ENCODE data around the gene NR2F6. TPM values are rescaled to one million over a fixed set of nuclear protein-coding genes. Genes with fewer than 3 reads are reported as not detected.

The NR2F6 gene
- total RNA-seq, 2 experiments from 2014 or later: 4.1 to 4.3 TPM

GRCh38 chr19:17220207-17220758 is 25.4 kb downstream of the NR2F6 start:
- H3K27me3 Mint-ChIP-seq (ENCODE audit: low read depth): no peaks in the 10 kb centered on the region
- POLR2A ChIA-PET: interaction anchor here (0.5 to 1.0 kb wide), 2 partner anchors 44 to 61 kb away, joined by 3 read pairs; partner anchors contain the start of gene ANKLE1
- DNase-seq: no peak
- CTCF ChIA-PET: interaction anchor here (0.5 to 1.2 kb wide), 3 partner anchors 24 to 62 kb away, joined by 3 read pairs; partner anchors contain the start of gene BABAM1
- no peak overlapping the region for H3K4me3 Mint-ChIP-seq
- no peak overlapping the region for H3K27ac Mint-ChIP-seq
- peaks cover 16% of the 10 kb centered on the region for H3K4me1 Mint-ChIP-seq (ENCODE audit: low read depth)
- peaks cover 26% of the 10 kb centered on the region for H3K36me3 Mint-ChIP-seq (ENCODE audit: low read depth)
- H3K9me3 Mint-ChIP-seq (ENCODE audit: insufficient read depth): no peaks in the 10 kb centered on the region
- no peak for ATAC-seq

GRCh38 chr19:17219286-17219685 is 26.4 kb downstream of the NR2F6 start:
- peaks cover 26% of the 10 kb centered on the region for H3K4me1 Mint-ChIP-seq (ENCODE audit: low read depth)
- ChIA-PET CTCF (no interaction called here), POLR2A (interaction anchor here (0.7 to 1.0 kb wide), 2 partner anchors 62 to 788 kb away, joined by 3 read pairs; partner anchors contain the start of gene ANKLE1)
- no peak overlapping the region for H3K27ac Mint-ChIP-seq
- H3K36me3 Mint-ChIP-seq (ENCODE audit: low read depth): peaks cover 31% of the 10 kb centered on the region
- no peaks in the 10 kb centered on the region for H3K27me3 Mint-ChIP-seq (ENCODE audit: low read depth)
- H3K4me3 Mint-ChIP-seq: no peak overlapping the region
- DNase-seq (no peak), ATAC-seq (no peak)
- no peaks in the 10 kb centered on the region for H3K9me3 Mint-ChIP-seq (ENCODE audit: insufficient read depth)

- H3K4me3 Mint-ChIP-seq: peak overlapping the region; percentile 82
- ChIA-PET POLR2A (interaction anchor here (0.7 to 3.2 kb wide), 10 partner anchors 10 to 174 kb away, joined by 3 to 35 read pairs (median 6); partner anchors contain the start of genes BABAM1 and OCEL1), CTCF (interaction anchor here (0.6 to 1.9 kb wide), 3 partner anchors 10 to 51 kb away, joined by 3 to 7 read pairs (median 6); partner anchors contain the start of genes BABAM1 and OCEL1)
- ATAC-seq (no peak), DNase-seq (no peak)
- peaks cover 43% of the 10 kb centered on the region for H3K36me3 Mint-ChIP-seq (ENCODE audit: low read depth)
- no peaks in the 10 kb centered on the region for H3K9me3 Mint-ChIP-seq (ENCODE audit: insufficient read depth)
- no peaks in the 10 kb centered on the region for H3K27me3 Mint-ChIP-seq (ENCODE audit: low read depth)
- peaks cover 26% of the 10 kb centered on the region for H3K4me1 Mint-ChIP-seq (ENCODE audit: low read depth)
- peak overlapping the region; percentile 98 for H3K27ac Mint-ChIP-seq
These were observed 29.6 kb downstream of the NR2F6 start for GRCh38 chr19:17216058-17216670.

DNA sequence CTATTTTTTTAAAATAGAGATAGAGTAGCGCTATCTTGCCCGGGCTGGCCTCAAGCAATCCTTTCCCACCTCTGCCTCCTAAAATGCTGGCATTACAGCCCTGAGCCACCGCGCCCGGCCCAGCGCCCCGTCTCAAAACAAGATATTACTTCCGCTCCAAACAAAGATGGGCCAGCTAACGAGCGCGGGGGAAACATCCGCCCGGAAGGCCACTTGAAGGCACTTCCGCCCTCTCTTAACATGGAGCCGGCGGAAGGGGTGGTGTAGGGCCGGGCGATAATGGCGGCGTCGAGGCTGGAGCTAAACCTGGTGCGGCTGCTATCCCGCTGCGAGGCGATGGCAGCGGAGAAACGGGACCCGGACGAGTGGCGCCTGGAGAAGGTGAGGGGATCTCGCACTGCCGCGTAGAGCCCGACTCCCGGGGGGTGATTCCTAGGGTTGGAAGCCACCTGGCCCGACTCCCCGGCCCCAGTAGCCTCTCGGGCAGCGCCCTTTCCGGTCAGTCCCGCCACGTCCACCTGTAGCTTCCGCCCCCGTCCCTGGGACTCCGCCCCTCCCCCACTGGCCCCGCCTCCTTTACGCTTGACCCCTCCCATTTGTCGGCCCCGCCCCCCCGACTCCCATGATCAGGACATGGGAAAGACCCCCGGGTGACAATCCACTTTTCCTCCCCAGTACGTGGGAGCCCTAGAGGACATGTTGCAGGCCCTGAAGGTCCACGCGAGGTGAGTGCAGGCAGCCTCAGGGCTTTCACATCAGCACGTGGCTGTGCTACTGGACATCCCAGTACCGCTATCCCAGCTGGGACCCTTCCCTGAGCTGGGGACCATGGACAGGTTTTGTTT is 30.4 kb downstream of the NR2F6 start, which contains the start of gene USE1:
TSS of gene USE1 (plus strand) at position 231 of the 845 bp plus-strand sequence. CDS start at position 280, 49 bp downstream.
- Mint-ChIP-seq H3K4me1 (ENCODE audit: low read depth) (peaks cover 27% of the 10 kb centered on the region), H3K27ac (peak within 1 kb of the TSS; percentile 98), H3K9me3 (ENCODE audit: insufficient read depth) (no peaks in the 10 kb centered on the region), H3K4me3 (peak within 1 kb of the TSS; percentile 82), H3K27me3 (ENCODE audit: low read depth) (no peaks in the 10 kb centered on the region), H3K36me3 (ENCODE audit: low read depth) (peaks cover 48% of the 10 kb centered on the region)
- ATAC-seq (peak; percentile 96), DNase-seq (peak; percentile 93)
- ChIA-PET CTCF (interaction anchor here (0.6 to 1.9 kb wide), 8 partner anchors 11 to 320 kb away, joined by 3 to 7 read pairs (median 4); partner anchors contain the start of genes BABAM1 and OCEL1), POLR2A (interaction anchor here (0.5 to 3.2 kb wide), 16 partner anchors 9 to 175 kb away, joined by 3 to 35 read pairs (median 4); partner anchors contain the start of genes ANKLE1, BABAM1 and OCEL1)

DNA sequence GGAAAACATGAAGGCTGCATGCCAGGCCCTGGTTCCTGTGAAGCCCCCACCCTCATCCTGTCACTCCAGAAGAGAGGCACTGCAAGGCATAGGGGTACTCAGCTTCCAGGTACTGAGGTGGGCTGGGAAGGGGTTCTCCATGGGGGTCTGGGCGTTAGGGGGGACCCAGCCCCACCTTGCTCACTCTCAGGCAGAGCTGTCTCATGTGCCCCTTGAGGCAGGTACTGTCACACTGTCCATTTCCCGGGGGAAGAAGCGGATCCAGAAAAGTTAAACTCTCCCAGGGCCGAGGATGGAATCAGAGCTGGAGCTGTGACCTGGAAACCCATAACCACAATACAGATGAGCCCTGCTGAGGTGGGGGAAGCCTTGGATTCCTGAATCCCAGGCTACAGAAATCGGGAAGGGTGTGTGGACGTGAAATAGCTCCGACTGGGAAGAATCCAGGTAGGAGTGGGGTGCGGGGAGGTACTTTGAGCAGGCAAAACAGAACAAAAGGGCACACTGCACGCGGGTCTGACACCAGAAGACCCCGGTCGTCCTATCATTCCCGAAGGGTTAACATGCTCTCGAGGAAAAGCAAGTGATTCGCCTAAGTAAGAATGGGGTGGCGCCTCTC is 31.1 kb downstream of the NR2F6 start:
- no peak for ATAC-seq
- Mint-ChIP-seq H3K9me3 (ENCODE audit: insufficient read depth) (no peaks in the 10 kb centered on the region), H3K27me3 (ENCODE audit: low read depth) (no peaks in the 10 kb centered on the region), H3K36me3 (ENCODE audit: low read depth) (peaks cover 50% of the 10 kb centered on the region), H3K4me1 (ENCODE audit: low read depth) (peaks cover 28% of the 10 kb centered on the region), H3K4me3 (peak overlapping the region; percentile 82), H3K27ac (peak overlapping the region; percentile 98)
- ChIA-PET POLR2A (interaction anchor here (0.5 to 3.2 kb wide), 13 partner anchors 9 to 140 kb away, joined by 3 to 35 read pairs (median 5); partner anchors contain the start of genes ANKLE1, BABAM1 and OCEL1), CTCF (interaction anchor here (0.6 to 1.9 kb wide), 8 partner anchors 12 to 319 kb away, joined by 3 to 7 read pairs (median 4); partner anchors contain the start of genes BABAM1 and OCEL1)
- DNase-seq: no peak

DNA sequence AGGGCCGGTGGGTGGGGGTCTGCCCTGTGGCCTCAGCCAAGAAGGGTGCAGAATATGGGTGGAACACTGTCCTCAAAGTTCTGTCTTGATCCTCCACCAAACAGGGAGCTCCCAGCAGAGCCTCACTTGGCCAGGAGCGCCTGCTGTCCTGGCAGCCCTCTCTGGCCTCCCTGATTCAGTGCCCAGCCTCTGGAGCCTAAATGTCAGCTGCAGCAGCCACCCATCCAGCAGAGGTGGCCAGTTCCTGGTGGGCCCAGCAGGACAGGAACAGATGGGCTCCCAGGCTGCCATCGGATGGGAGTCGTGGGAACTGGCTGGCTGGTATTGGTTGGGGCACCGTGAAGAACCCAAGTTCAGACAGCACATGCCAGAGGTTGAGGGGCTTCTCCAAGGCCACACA is 32.4 kb downstream of the NR2F6 start:
- ATAC-seq (no peak), DNase-seq (no peak)
- ChIA-PET CTCF (no interaction called here), POLR2A (interaction anchor here (3.2 kb wide), 1 partner anchor 13 kb away, joined by 35 read pairs; the partner anchor contains the start of gene OCEL1)
- Mint-ChIP-seq H3K4me1 (ENCODE audit: low read depth) (peaks cover 38% of the 10 kb centered on the region), H3K27ac (peak overlapping the region; percentile 39), H3K27me3 (ENCODE audit: low read depth) (no peaks in the 10 kb centered on the region), H3K9me3 (ENCODE audit: insufficient read depth) (no peaks in the 10 kb centered on the region), H3K4me3 (no peak overlapping the region), H3K36me3 (ENCODE audit: low read depth) (peaks cover 55% of the 10 kb centered on the region)

GRCh38 chr19:17211547-17212446 is 33.9 kb downstream of the NR2F6 start:
- Mint-ChIP-seq H3K27me3 (ENCODE audit: low read depth) (no peaks in the 10 kb centered on the region), H3K9me3 (ENCODE audit: insufficient read depth) (no peaks in the 10 kb centered on the region), H3K36me3 (ENCODE audit: low read depth) (peaks cover 47% of the 10 kb centered on the region), H3K27ac (no peak overlapping the region), H3K4me1 (ENCODE audit: low read depth) (peaks cover 38% of the 10 kb centered on the region), H3K4me3 (no peak overlapping the region)
- ATAC-seq (no peak), DNase-seq (no peak)
- CTCF ChIA-PET: no interaction called here
- POLR2A ChIA-PET: no interaction called here

GRCh38 chr19:17210296-17210695 is 35.4 kb downstream of the NR2F6 start:
- H3K27ac Mint-ChIP-seq: no peak overlapping the region
- CTCF ChIA-PET: no interaction called here

DNA sequence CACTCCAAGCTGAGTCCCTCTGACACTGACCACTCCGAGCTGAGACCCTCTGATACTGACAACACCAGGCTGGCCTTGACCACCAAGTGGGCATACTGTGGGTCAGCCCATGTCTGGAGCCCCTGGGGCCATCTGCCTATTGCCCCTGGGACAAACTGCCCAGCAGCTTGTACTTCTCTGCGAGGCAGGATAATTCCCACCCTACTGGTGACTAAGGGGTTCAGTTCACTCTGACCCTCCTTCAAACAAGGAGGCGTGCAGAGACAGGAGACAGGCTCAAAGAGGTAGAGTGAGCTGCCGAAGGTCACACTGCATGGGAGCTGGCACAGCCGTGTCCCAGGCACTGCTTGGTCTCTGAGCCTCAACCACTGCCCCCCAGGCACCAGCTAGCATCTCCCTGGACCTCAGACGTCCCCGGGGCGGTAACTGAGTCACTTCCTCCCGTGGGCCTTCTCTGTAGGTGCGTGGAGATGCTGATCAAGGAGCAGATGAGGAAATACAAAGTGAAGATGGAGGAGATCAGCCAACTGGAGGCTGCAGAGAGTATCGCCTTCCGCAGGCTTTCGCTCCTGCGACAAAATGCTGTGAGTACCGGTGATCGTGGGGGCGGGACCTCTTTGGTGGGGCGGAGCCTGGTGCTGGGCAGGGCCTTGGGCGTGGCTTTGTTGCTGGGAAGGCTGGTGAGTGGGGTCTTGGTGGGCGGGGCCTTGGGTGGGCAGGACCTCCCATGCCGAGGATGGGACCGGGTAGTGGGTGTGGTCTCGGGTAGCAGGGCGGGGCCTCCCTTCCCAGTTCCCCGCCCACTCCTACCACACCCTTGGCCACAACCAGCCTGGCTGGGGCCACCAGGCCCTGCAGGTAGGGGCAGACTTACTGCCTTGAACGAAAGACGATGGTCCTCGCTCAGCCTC is 36.3 kb downstream of the NR2F6 start:
- ATAC-seq: peak; percentile 59
- Mint-ChIP-seq H3K27ac (peak overlapping the region; percentile 26), H3K36me3 (ENCODE audit: low read depth) (peaks cover 56% of the 10 kb centered on the region), H3K4me1 (ENCODE audit: low read depth) (peaks cover 21% of the 10 kb centered on the region), H3K4me3 (no peak overlapping the region), H3K27me3 (ENCODE audit: low read depth) (no peaks in the 10 kb centered on the region), H3K9me3 (ENCODE audit: insufficient read depth) (no peaks in the 10 kb centered on the region)
- peak; percentile 59 for DNase-seq
- POLR2A ChIA-PET: no interaction called here
- CTCF ChIA-PET: interaction anchor here (0.6 to 1.6 kb wide), 2 partner anchors 27 to 57 kb away, joined by 3 read pairs; partner anchors contain the start of gene BABAM1

More at GRCh38 chr19:17210296-17210695, 35.4 kb downstream of the NR2F6 start:
- Mint-ChIP-seq H3K4me3 (no peak overlapping the region), H3K27me3 (ENCODE audit: low read depth) (no peaks in the 10 kb centered on the region), H3K4me1 (ENCODE audit: low read depth) (peaks cover 29% of the 10 kb centered on the region), H3K9me3 (ENCODE audit: insufficient read depth) (no peaks in the 10 kb centered on the region), H3K36me3 (ENCODE audit: low read depth) (peaks cover 54% of the 10 kb centered on the region)
- no peak for DNase-seq
- POLR2A ChIA-PET: no interaction called here
- no peak for ATAC-seq

Data from activated CD8-positive, alpha-beta T cell treated with anti-CD3 and anti-CD28 coated beads, Interleukin-2, amount 10 ng/mL, durations not matched to agents 7 days and 5 days (primary cell).